ENCODE measurements around the gene PPP1R7. TPM values are rescaled to one million over a fixed set of nuclear protein-coding genes. Genes with fewer than 3 reads are reported as not detected.

Gene PPP1R7
- polyA plus RNA-seq, 3 donors = 54.9 to 102 (median 84.4) TPM

GRCh38 chr2:241185961-241186360 lies 35.7 kb downstream of the PPP1R7 start:
- DNase-seq = no peak
- no peak overlapping the region for H3K27ac Mint-ChIP-seq
- Histone ChIP-seq H3K27me3 (ENCODE audit: control insufficient read depth in 2 of 2, insufficient read depth in 2 of 2, low read length in 2 of 2) (no peaks in the 10 kb centered on the region), H2AFZ (ENCODE audit: insufficient read depth, low read depth, low read length, poor library complexity, severe bottlenecking) (no peak overlapping the region), H3K36me3 (replicated peaks in 1 of 2; ENCODE audit: control insufficient read depth in 1 of 2, insufficient read depth in 2 of 2, low read length in 2 of 2) (peaks cover 7 to 25% of the 10 kb centered on the region in 2 donors), H3K4me2 (replicated peaks; ENCODE audit: extremely low read depth, low read length, poor library complexity, severe bottlenecking) (no peak overlapping the region), H4K20me1 (ENCODE audit: insufficient read depth, low read length) (no peaks in the 10 kb centered on the region), H3K9ac (ENCODE audit: insufficient read depth, low read length, poor library complexity, severe bottlenecking) (no peak overlapping the region), H3K27ac (ENCODE audit: low read depth in 1 of 2, low read length in 2 of 2) (no peak overlapping the region), H3K9me3 (replicated peaks in 1 of 2; ENCODE audit: control insufficient read depth in 1 of 2, insufficient read depth in 1 of 2, low read length in 2 of 2) (no peaks in the 10 kb centered on the region), H3K4me3 (replicated peaks in 1 of 3; ENCODE audit: low read depth in 2 of 3, low read length in 3 of 3) (no peak overlapping the region), H3K79me2 (ENCODE audit: insufficient read depth, low read length) (no peaks in the 10 kb centered on the region), H3K4me1 (ENCODE audit: control insufficient read depth in 1 of 2, insufficient read depth in 2 of 2, low read length in 2 of 2) (no peaks in the 10 kb centered on the region)
- peaks cover 0 to 2% (median 0%) of the 10 kb centered on the region in 3 donors for H3K27me3 Mint-ChIP-seq (ENCODE audit: low read depth in 3 of 3)
- intact Hi-C loops (cut with micrococcal nuclease) = no loop called here
- 91% methylated on average over 11 of the region's 11 CpGs for WGBS (ENCODE audit: insufficient coverage)
- no peaks in the 10 kb centered on the region for H3K4me1 Mint-ChIP-seq
- H3K4me3 Mint-ChIP-seq = no peak overlapping the region
- H3K36me3 Mint-ChIP-seq = peaks cover 20 to 28% of the 10 kb centered on the region in 2 donors
- peaks cover 0 to 1% (median 0%) of the 10 kb centered on the region in 7 donors for H3K9me3 Mint-ChIP-seq
- TF ChIP-seq CTCF (IDR thresholded peaks at IDR 0.05) = no peak

- Mint-ChIP-seq H3K4me1 (no peaks in the 10 kb centered on the region), H3K4me3 (no peak overlapping the region), H3K9me3 (peaks cover 0 to 1% (median 0%) of the 10 kb centered on the region in 7 donors), H3K27me3 (ENCODE audit: low read depth in 3 of 3) (peaks cover 0 to 2% (median under 1%) of the 10 kb centered on the region in 3 donors), H3K27ac (no peak overlapping the region), H3K36me3 (peaks cover 15 to 19% of the 10 kb centered on the region in 2 donors)
- no peak overlapping the region for H3K4me2 ChIP-seq (replicated peaks; ENCODE audit: extremely low read depth, low read length, poor library complexity, severe bottlenecking)
- H3K4me3 ChIP-seq (replicated peaks in 1 of 3; ENCODE audit: low read depth in 2 of 3, low read length in 3 of 3) = no peak overlapping the region
- 59% methylated on average over 12 of the region's 14 CpGs for WGBS (ENCODE audit: insufficient coverage)
- no peak overlapping the region for H3K9ac ChIP-seq (ENCODE audit: insufficient read depth, low read length, poor library complexity, severe bottlenecking)
- peaks cover 7 to 14% of the 10 kb centered on the region in 2 donors for H3K36me3 ChIP-seq (replicated peaks in 1 of 2; ENCODE audit: control insufficient read depth in 1 of 2, insufficient read depth in 2 of 2, low read length in 2 of 2)
- no peaks in the 10 kb centered on the region for H4K20me1 ChIP-seq (ENCODE audit: insufficient read depth, low read length)
- H3K79me2 ChIP-seq (ENCODE audit: insufficient read depth, low read length) = no peaks in the 10 kb centered on the region
- no peak overlapping the region for H2AFZ ChIP-seq (ENCODE audit: insufficient read depth, low read depth, low read length, poor library complexity, severe bottlenecking)
- no peaks in the 10 kb centered on the region for H3K4me1 ChIP-seq (ENCODE audit: control insufficient read depth in 1 of 2, insufficient read depth in 2 of 2, low read length in 2 of 2)
- no peak for DNase-seq
- TF ChIP-seq CTCF (IDR thresholded peaks at IDR 0.05) = no peak
- intact Hi-C loops (cut with micrococcal nuclease) = no loop called here
- no peaks in the 10 kb centered on the region for H3K9me3 ChIP-seq (replicated peaks in 1 of 2; ENCODE audit: control insufficient read depth in 1 of 2, insufficient read depth in 1 of 2, low read length in 2 of 2)
- no peaks in the 10 kb centered on the region for H3K27me3 ChIP-seq (ENCODE audit: control insufficient read depth in 2 of 2, insufficient read depth in 2 of 2, low read length in 2 of 2)
- no peak overlapping the region for H3K27ac ChIP-seq (ENCODE audit: low read depth in 1 of 2, low read length in 2 of 2)
Observed at GRCh38 chr2:241187101-241187917, 37.0 kb downstream of the PPP1R7 start.
